ENCODE results near the gene SMCHD1.
A peak's percentile ranks its signal among the peaks of the same experiment; 100 is the strongest.

Gene SMCHD1

GRCh38 chr18:2655178-2655953 is at the start of gene SMCHD1:
Gene SMCHD1, plus strand, starts transcription at chr18:2655726. Its CDS starts 350 bp downstream, at chr18:2656076.
- Mint-ChIP-seq H3K4me3 (peak within 1 kb of the TSS; percentile 94), H3K27me3 (no peaks in the 10 kb centered on the region), H3K9me3 (no peaks in the 10 kb centered on the region), H3K27ac (peak within 1 kb of the TSS; percentile 98), H3K4me1 (ENCODE audit: low read depth) (peaks cover 23% of the 10 kb centered on the region), H3K36me3 (ENCODE audit: low read depth) (peaks cover 22% of the 10 kb centered on the region)
- intact Hi-C loops (cut with micrococcal nuclease), result loop anchor here (1.0 to 5.0 kb wide), 4 partner anchors 48 to 592 kb away; partner anchors contain the start of genes LPIN2, METTL4, MYL12A and NDC80

- Mint-ChIP-seq H3K27ac (peak overlapping the region; percentile 32), H3K9me3 (no peaks in the 10 kb centered on the region), H3K36me3 (ENCODE audit: low read depth) (no peaks in the 10 kb centered on the region), H3K4me3 (no peak overlapping the region), H3K4me1 (ENCODE audit: low read depth) (peaks cover 20% of the 10 kb centered on the region), H3K27me3 (no peaks in the 10 kb centered on the region)
- intact Hi-C loops (cut with micrococcal nuclease), result loop anchor here (5.0 kb wide), 2 partner anchors 36 to 51 kb away; partner anchors contain the start of gene SMCHD1
These were observed 49.2 kb upstream of the SMCHD1 start for GRCh38 chr18:2606335-2606734.

- no peaks in the 10 kb centered on the region for H3K27me3 Mint-ChIP-seq
- H3K4me1 Mint-ChIP-seq (ENCODE audit: low read depth), result peaks cover 7% of the 10 kb centered on the region
- H3K27ac Mint-ChIP-seq, result no peak overlapping the region
- H3K9me3 Mint-ChIP-seq, result no peaks in the 10 kb centered on the region
- H3K4me3 Mint-ChIP-seq, result no peak overlapping the region
- no peaks in the 10 kb centered on the region for H3K36me3 Mint-ChIP-seq (ENCODE audit: low read depth)
- intact Hi-C loops (cut with micrococcal nuclease), result loop anchor here (5.0 kb wide), 2 partner anchors 33 to 48 kb away; partner anchors contain the start of gene SMCHD1
These were observed 45.9 kb upstream of the SMCHD1 start for GRCh38 chr18:2609604-2610003.

GRCh38 chr18:2610549-2610948 is 45.0 kb upstream of the SMCHD1 start:
- Mint-ChIP-seq H3K9me3 (no peaks in the 10 kb centered on the region), H3K27me3 (no peaks in the 10 kb centered on the region), H3K4me3 (no peak overlapping the region), H3K36me3 (ENCODE audit: low read depth) (no peaks in the 10 kb centered on the region), H3K27ac (no peak overlapping the region), H3K4me1 (ENCODE audit: low read depth) (no peaks in the 10 kb centered on the region)
- intact Hi-C loops (cut with micrococcal nuclease), result no loop called here

- H3K9me3 Mint-ChIP-seq, result no peaks in the 10 kb centered on the region
- H3K4me3 Mint-ChIP-seq, result no peak overlapping the region
- H3K36me3 Mint-ChIP-seq (ENCODE audit: low read depth), result no peaks in the 10 kb centered on the region
- intact Hi-C loops (cut with micrococcal nuclease), result no loop called here
- H3K4me1 Mint-ChIP-seq (ENCODE audit: low read depth), result no peaks in the 10 kb centered on the region
- no peak overlapping the region for H3K27ac Mint-ChIP-seq
- no peaks in the 10 kb centered on the region for H3K27me3 Mint-ChIP-seq
These were observed 42.5 kb upstream of the SMCHD1 start for GRCh38 chr18:2612996-2613395.

GRCh38 chr18:2617401-2617998 is 38.0 kb upstream of the SMCHD1 start:
- H3K27ac Mint-ChIP-seq, result peak overlapping the region; percentile 34
- no peaks in the 10 kb centered on the region for H3K9me3 Mint-ChIP-seq
- intact Hi-C loops (cut with micrococcal nuclease), result no loop called here
- no peaks in the 10 kb centered on the region for H3K4me1 Mint-ChIP-seq (ENCODE audit: low read depth)
- H3K4me3 Mint-ChIP-seq, result no peak overlapping the region
- no peaks in the 10 kb centered on the region for H3K36me3 Mint-ChIP-seq (ENCODE audit: low read depth)
- H3K27me3 Mint-ChIP-seq, result no peaks in the 10 kb centered on the region

- Mint-ChIP-seq H3K27ac (no peak overlapping the region), H3K27me3 (no peaks in the 10 kb centered on the region), H3K4me1 (ENCODE audit: low read depth) (no peaks in the 10 kb centered on the region), H3K36me3 (ENCODE audit: low read depth) (no peaks in the 10 kb centered on the region), H3K4me3 (no peak overlapping the region), H3K9me3 (no peaks in the 10 kb centered on the region)
- intact Hi-C loops (cut with micrococcal nuclease), result no loop called here
These were observed 37.5 kb upstream of the SMCHD1 start for GRCh38 chr18:2618009-2618408.

- intact Hi-C loops (cut with micrococcal nuclease), result no loop called here
- no peaks in the 10 kb centered on the region for H3K36me3 Mint-ChIP-seq (ENCODE audit: low read depth)
- H3K27me3 Mint-ChIP-seq, result no peaks in the 10 kb centered on the region
- no peaks in the 10 kb centered on the region for H3K4me1 Mint-ChIP-seq (ENCODE audit: low read depth)
- H3K27ac Mint-ChIP-seq, result no peak overlapping the region
- no peak overlapping the region for H3K4me3 Mint-ChIP-seq
- no peaks in the 10 kb centered on the region for H3K9me3 Mint-ChIP-seq
These were observed 30.3 kb upstream of the SMCHD1 start for GRCh38 chr18:2625217-2625616.

GRCh38 chr18:2627821-2628276 is 27.7 kb upstream of the SMCHD1 start:
- no peaks in the 10 kb centered on the region for H3K4me1 Mint-ChIP-seq (ENCODE audit: low read depth)
- H3K4me3 Mint-ChIP-seq, result no peak overlapping the region
- no peaks in the 10 kb centered on the region for H3K36me3 Mint-ChIP-seq (ENCODE audit: low read depth)
- H3K27me3 Mint-ChIP-seq, result no peaks in the 10 kb centered on the region
- H3K27ac Mint-ChIP-seq, result no peak overlapping the region
- intact Hi-C loops (cut with micrococcal nuclease), result no loop called here
- peaks cover 9% of the 10 kb centered on the region for H3K9me3 Mint-ChIP-seq

- H3K27ac Mint-ChIP-seq, result no peak overlapping the region
- no peaks in the 10 kb centered on the region for H3K4me1 Mint-ChIP-seq (ENCODE audit: low read depth)
- no peaks in the 10 kb centered on the region for H3K27me3 Mint-ChIP-seq
- no peak overlapping the region for H3K4me3 Mint-ChIP-seq
- no peaks in the 10 kb centered on the region for H3K36me3 Mint-ChIP-seq (ENCODE audit: low read depth)
- peaks cover 14% of the 10 kb centered on the region for H3K9me3 Mint-ChIP-seq
- intact Hi-C loops (cut with micrococcal nuclease), result no loop called here
These were observed 26.5 kb upstream of the SMCHD1 start for GRCh38 chr18:2629003-2629402.

- intact Hi-C loops (cut with micrococcal nuclease), result loop anchor here (10.0 kb wide), 1 partner anchor 959 kb away; no protein-coding TSS in a partner anchor
- Mint-ChIP-seq H3K36me3 (ENCODE audit: low read depth) (no peaks in the 10 kb centered on the region), H3K4me1 (ENCODE audit: low read depth) (peaks cover 55% of the 10 kb centered on the region), H3K9me3 (peaks cover 22% of the 10 kb centered on the region), H3K27ac (peak overlapping the region; percentile 98), H3K27me3 (no peaks in the 10 kb centered on the region), H3K4me3 (no peak overlapping the region)
These were observed 19.9 kb upstream of the SMCHD1 start for GRCh38 chr18:2635586-2635985.

GRCh38 chr18:2636126-2636631 is 19.3 kb upstream of the SMCHD1 start:
- Mint-ChIP-seq H3K4me3 (peak overlapping the region; percentile 62), H3K4me1 (ENCODE audit: low read depth) (peaks cover 61% of the 10 kb centered on the region), H3K27ac (peak overlapping the region; percentile 98), H3K27me3 (no peaks in the 10 kb centered on the region), H3K9me3 (peaks cover 22% of the 10 kb centered on the region), H3K36me3 (ENCODE audit: low read depth) (no peaks in the 10 kb centered on the region)
- intact Hi-C loops (cut with micrococcal nuclease), result loop anchor here (10.0 kb wide), 1 partner anchor 959 kb away; no protein-coding TSS in a partner anchor

GRCh38 chr18:2641638-2642037 is 13.9 kb upstream of the SMCHD1 start:
- Mint-ChIP-seq H3K4me3 (peak overlapping the region; percentile 67), H3K27ac (peak overlapping the region; percentile 74), H3K4me1 (ENCODE audit: low read depth) (peaks cover 57% of the 10 kb centered on the region), H3K9me3 (no peaks in the 10 kb centered on the region), H3K27me3 (no peaks in the 10 kb centered on the region), H3K36me3 (ENCODE audit: low read depth) (no peaks in the 10 kb centered on the region)
- intact Hi-C loops (cut with micrococcal nuclease), result loop anchor here (5.0 kb wide), 1 partner anchor 34 kb away; no protein-coding TSS in a partner anchor

- Mint-ChIP-seq H3K27me3 (no peaks in the 10 kb centered on the region), H3K4me3 (no peak overlapping the region)
- intact Hi-C loops (cut with micrococcal nuclease), result loop anchor here (5.0 kb wide), 1 partner anchor 35 kb away; no protein-coding TSS in a partner anchor
These were observed 12.8 kb upstream of the SMCHD1 start for GRCh38 chr18:2642771-2643170.

More at GRCh38 chr18:2642771-2643170, 12.8 kb upstream of the SMCHD1 start:
- no peak overlapping the region for H3K27ac Mint-ChIP-seq
- H3K9me3 Mint-ChIP-seq, result no peaks in the 10 kb centered on the region
- peaks cover 49% of the 10 kb centered on the region for H3K4me1 Mint-ChIP-seq (ENCODE audit: low read depth)
- H3K36me3 Mint-ChIP-seq (ENCODE audit: low read depth), result no peaks in the 10 kb centered on the region
